Epidermal melanocyte (primary cell): ENCODE measurements around the gene ADGRV1.

Source experiments
- DNase-seq: peaks from one replicate; pipeline ENCODE4 v3.0.0; 2011; ENCODE audit warnings: low spot score; ENCODE audit not compliant: insufficient read length

ADGRV1 gene

GRCh38 chr5:91151947-91152346, 593.4 kb downstream of the ADGRV1 start:
- no peak for DNase-seq

DNA sequence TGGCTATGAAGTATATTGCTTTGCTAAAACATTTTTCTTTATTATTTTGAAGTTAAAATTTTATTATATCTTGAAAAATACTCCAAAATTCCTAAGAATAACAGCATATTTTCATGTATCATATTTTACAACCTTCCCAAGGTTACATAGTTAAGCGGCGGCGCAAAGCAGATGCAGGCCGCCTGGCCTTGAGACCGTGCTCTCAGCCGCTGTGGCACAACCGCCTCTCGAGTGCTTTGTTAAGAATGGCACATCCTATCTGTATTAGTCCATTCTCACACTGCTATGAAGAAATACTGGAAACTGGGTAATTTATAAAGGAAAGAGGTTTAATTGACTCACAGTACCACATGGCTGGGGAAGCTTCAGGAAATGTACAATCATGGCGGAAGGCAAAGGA, 595.7 kb downstream of the ADGRV1 start:
- no peak for DNase-seq

DNA sequence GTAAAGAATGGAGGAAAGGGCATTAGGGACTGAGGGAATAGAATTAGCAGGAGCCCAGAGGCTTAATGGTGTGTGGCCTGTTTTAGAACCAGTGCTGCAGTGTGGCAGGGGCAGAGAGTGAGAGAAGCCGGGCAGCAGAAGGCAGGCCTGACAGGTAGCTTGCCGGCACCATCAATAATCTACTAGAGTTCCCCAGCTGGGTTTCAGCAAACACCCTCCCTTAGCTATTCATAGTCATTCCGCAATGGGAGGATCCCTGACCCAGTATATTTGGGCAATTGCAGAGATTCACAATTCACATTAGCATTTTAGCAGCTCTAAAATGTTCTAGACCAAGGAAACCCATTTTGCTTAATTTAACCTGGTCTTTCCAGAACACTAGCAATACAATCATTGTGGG, 596.7 kb downstream of the ADGRV1 start:
- DNase-seq: no peak

DNA sequence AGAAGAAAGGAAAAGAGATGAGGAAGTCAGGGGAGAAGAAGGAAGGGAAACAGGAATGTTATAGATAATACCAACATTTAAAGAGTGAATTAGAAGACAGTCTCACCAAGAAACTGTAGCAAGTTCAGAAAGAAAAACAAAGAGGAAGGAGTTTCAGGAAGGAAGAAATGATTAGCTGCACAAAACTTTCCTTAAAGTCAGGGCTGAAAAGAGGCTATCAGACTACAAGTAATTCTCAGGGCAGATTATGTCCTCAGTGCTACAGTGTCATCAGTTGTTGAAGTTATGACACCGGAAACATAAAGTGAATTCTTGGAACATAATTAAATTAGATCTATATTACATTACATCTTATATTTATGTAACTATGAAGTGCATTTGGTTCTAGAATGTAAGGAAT, 597.6 kb downstream of the ADGRV1 start:
- DNase-seq: no peak

DNA sequence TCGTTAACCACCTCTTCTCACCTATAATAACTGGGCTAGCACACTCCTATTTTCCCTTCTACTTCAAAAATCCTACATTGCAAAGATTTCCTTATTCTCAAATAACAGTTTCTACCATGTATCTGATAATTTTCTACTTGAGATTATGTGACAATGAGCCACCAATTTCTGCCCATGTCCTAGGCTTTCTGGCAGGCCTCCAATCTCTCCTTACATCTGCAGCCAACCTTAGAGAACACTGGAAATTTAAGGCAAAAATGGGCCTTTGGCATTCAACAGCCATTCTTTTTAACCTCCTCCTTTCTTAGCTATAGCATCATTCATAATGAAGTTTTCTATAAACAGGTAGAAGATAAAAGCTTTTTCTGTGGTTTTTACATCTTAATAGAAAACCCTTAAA, 599.4 kb downstream of the ADGRV1 start:
- no peak for DNase-seq

- DNase-seq: no peak
Observed at GRCh38 chr5:91159647-91160046, 601.0 kb downstream of the ADGRV1 start.

DNA sequence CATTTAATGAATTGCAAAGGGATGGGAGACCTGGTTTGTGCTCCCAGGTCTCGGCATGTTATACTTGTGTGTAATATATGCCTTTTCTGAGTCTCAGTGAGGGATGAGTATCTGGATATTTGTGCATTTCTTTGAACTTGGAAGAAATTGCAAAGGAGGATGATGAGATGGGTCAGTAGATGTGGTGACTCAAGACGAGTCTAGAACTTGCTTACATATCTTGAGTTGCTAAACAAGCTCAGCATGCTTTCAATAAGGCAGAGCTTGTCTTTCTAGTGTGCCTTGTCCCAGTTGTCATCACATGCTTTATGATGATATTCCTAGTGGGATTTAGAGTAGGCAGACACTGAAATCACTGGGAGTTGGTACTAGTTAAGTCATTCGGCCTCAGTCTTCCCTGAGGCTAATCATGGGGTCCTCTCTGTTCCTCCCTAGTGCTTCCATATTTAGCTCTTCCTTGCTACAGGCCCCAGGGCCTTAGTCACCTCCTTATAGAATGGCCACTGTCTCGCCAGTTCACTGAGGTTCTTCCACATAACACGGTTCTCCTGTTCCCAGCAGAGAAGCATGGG, 602.2 kb downstream of the ADGRV1 start:
- no peak for DNase-seq

GRCh38 chr5:91162534-91163381, 604.2 kb downstream of the ADGRV1 start:
- no peak for DNase-seq

GRCh38 chr5:91164424-91164823, 605.8 kb downstream of the ADGRV1 start:
- peak; percentile 23 for DNase-seq

GRCh38 chr5:91166059-91166807, 607.6 kb downstream of the ADGRV1 start:
- DNase-seq: no peak

DNA sequence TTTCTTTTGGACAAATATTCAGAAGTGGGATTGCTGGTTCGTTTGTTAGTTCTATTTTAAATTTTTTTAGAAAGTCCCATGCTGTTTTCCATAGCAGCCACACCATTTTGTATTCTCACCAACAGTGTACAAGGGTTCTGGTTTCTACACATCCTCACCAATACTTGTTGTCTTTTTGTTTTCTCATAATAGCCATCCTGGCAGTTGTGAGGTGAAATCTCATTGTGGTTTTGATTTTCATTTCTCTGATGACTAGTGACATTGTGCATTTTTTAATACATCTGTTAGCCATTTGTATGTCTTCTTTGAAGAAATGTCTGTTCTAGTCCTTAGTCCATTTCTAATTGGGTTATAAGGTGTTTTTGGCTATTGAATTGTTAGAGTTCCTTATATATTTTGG, 610.3 kb downstream of the ADGRV1 start:
- no peak for DNase-seq

DNA sequence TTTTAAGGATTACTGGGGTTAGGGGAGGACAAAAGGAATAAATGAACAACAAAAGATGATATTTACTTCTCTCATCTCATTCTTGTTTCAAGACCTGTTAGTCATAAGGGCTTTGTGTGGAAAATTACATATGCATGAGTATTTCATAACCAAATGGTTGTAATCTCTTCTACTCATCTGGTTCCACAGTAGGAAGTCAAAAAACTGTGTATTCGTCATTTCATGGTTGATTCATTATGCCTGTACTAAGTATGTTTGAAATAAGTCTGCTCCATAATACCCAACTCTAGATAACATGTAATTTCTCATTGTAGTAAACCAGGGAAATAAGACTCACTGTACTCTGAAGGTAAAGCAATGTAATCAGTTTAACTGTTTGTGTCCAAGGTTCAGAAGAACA, 611.7 kb downstream of the ADGRV1 start:
- DNase-seq: no peak

DNA sequence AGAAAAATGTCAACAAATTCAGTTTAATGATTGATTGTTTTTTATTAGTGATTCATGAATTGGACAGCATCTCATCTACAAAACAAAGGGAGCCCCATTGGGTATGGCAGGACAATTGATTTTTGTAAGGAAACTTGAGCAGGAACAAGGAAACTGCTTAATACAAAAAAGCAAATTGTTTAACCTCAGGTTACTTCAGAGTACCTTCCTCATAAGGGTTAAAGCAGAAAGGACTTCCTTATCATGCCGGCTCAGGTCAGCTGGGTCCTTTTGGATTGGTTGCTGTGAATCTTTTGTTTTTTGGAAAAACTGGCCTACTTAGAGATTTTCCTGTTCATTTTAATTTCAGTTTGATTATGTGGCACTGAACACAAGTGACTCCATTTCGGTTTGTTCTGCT, 612.7 kb downstream of the ADGRV1 start:
- no peak for DNase-seq

DNA sequence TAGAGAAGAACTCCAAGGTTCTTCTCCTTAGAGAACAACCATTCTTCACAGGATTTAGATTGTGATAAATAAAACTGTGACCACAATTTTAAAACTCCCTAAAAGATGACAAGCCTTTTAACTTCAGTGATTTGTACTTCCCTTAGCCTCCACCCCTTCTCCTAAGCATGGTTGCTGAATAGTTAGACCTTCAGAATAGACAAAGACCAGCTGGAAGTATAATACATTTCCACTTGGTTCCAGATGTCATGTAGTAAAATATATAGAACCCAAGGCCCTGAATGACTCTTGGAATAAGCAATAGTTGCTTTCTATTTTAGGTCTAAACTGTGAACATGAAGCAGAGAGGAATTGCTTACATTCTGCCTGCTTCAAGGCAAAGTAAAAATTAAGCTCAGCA, 615.8 kb downstream of the ADGRV1 start:
- DNase-seq: no peak

- DNase-seq: no peak
Observed at GRCh38 chr5:91175708-91176107, 617.1 kb downstream of the ADGRV1 start.

GRCh38 chr5:91176288-91177016, 617.9 kb downstream of the ADGRV1 start:
- DNase-seq: no peak

DNA sequence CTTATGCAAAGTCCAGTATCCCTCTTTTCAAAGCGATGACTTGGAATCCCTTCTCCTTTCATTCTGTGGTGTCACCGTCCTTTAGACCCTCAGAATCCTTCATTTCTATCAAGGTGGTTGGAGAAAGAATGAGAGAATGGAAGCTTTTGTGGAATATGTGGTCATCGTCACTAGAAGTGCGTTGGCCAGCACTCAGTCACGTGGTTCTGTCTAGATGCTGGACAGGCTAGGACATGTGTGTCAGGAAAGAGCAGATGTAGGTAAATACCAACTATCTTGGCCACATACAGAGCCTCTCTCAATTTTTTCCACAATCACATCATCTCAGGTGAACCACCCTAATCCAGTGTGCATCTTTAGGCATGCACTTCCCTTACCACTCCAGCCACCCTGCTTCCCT, 618.5 kb downstream of the ADGRV1 start:
- DNase-seq: no peak

GRCh38 chr5:91177639-91178038, 619.0 kb downstream of the ADGRV1 start:
- no peak for DNase-seq

DNA sequence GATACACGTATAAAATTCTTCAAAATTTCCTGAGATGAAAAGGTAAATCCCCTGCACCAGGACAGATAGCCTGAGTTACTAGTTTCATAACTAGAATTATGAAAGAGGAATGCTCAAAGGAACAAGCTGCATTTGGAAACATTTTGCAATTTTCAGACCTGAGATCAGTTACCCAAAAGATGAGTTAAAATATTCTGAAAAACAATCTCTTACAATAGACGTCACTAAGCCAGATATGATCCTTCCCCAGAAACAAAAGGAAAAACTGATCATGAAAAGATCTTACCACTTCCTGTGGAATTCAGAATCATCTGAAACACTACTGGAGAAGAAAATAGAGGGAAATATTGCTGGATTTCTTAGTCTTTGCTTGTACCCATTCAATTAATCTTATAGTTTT, 619.9 kb downstream of the ADGRV1 start:
- no peak for DNase-seq

GRCh38 chr5:91179018-91179417, 620.4 kb downstream of the ADGRV1 start:
- DNase-seq: no peak

GRCh38 chr5:91180506-91180905, 621.9 kb downstream of the ADGRV1 start:
- DNase-seq: no peak

DNA sequence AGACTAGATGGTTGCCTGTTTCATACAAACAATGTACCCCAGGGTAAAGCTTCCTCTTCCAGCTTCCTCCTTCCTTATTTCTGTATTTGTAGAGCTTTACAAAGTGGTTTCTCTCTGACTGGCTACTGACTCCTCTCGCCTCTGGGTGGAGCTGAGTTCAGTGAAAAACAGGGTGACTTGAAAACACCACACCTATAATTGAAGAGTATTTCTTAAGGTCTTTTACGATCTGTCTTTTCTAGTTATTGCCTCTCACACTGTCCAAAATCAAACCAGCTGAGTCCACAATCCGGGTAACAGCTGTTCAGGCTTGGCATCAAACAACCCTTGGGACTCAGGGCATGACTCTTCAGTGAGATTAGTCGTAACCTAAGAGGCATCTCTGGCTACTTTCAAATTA, 624.2 kb downstream of the ADGRV1 start:
- DNase-seq: no peak
